SJSA1 (cell line): ENCODE measurements around the gene ANKRD60. TPM values are rescaled to one million over a fixed set of nuclear protein-coding genes. Genes with fewer than 3 reads are reported as not detected.

Experiments
- DNase-seq, 2 experiments: peaks; one replicate each; pipeline ENCODE4 v3.0.0-alpha.2; 2015 to 2020; ENCODE audit warnings: low spot score in 2 of 2, low read depth in 1 of 2
- H3K27ac ChIP-seq: fragments of 250-450 bp; sonication (Bioruptor Pico); 2 replicates; pipeline ENCODE4 v1.5.1; 2020; ENCODE audit warnings: mild to moderate bottlenecking, moderate library complexity
- H3K27me3 ChIP-seq: fragments of 250-450 bp; sonication (Bioruptor Pico); replicated peaks from 2 replicates; pipeline ENCODE4 v1.5.1; 2020; ENCODE audit warnings: mild to moderate bottlenecking, moderate library complexity
- H3K36me3 ChIP-seq: fragments of 250-450 bp; sonication (Bioruptor Pico); 2 replicates; pipeline ENCODE4 v1.5.1; 2020; ENCODE audit warnings: mild to moderate bottlenecking
- H3K4me1 ChIP-seq: fragments of 250-450 bp; sonication (Bioruptor Pico); replicated peaks from 2 replicates; pipeline ENCODE4 v1.6.1; 2021; ENCODE audit warnings: mild to moderate bottlenecking
- H3K4me3 ChIP-seq: fragments of 250-450 bp; sonication (Bioruptor Pico); 2 replicates; pipeline ENCODE4 v1.5.1; 2020; ENCODE audit warnings: mild to moderate bottlenecking
- H3K9me3 ChIP-seq: fragments of 250-450 bp; sonication (Bioruptor Pico); replicated peaks from 2 replicates; pipeline ENCODE4 v1.5.1; 2020; ENCODE audit warnings: mild to moderate bottlenecking
- total RNA-seq: library from RNA; depleted of rRNA; stranded (reverse); fragments of >200 nt; shearing (Covaris generic); gene quantifications from 2 replicates; pipeline ENCODE4 v1.2.3, GENCODE V29; 2014

The ANKRD60 gene
- total RNA-seq, 1 experiment from 2014 or later: not detected

GRCh38 chr20:58184063-58184462 is 44.4 kb downstream of the ANKRD60 start:
- H3K27me3 ChIP-seq: no peaks in the 10 kb centered on the region
- peaks cover 7% of the 10 kb centered on the region; the same call in 1 of the 2 replicates for H3K9me3 ChIP-seq
- no peaks in the 10 kb centered on the region for H3K36me3 ChIP-seq
- no peak for DNase-seq
- no peak overlapping the region for H3K4me3 ChIP-seq
- H3K4me1 ChIP-seq: peaks cover 11% of the 10 kb centered on the region
- H3K27ac ChIP-seq: no peak overlapping the region

- Histone ChIP-seq H3K27me3 (no peaks in the 10 kb centered on the region), H3K4me3 (no peak overlapping the region), H3K27ac (no peak overlapping the region), H3K36me3 (no peaks in the 10 kb centered on the region), H3K4me1 (peaks cover 13% of the 10 kb centered on the region), H3K9me3 (peaks cover 7% of the 10 kb centered on the region; the same call in 1 of the 2 replicates)
- no peak for DNase-seq
These were observed 45.8 kb downstream of the ANKRD60 start for GRCh38 chr20:58182521-58183140.

- peak; percentile 61 to 79 for DNase-seq
- Histone ChIP-seq H3K27ac (peak overlapping the region; percentile 19; the same call in 1 of the 2 replicates), H3K27me3 (no peaks in the 10 kb centered on the region), H3K4me1 (peaks cover 18% of the 10 kb centered on the region), H3K4me3 (peak overlapping the region; percentile 28), H3K9me3 (peaks cover 6% of the 10 kb centered on the region; the same call in 1 of the 2 replicates), H3K36me3 (no peaks in the 10 kb centered on the region)
These were observed 48.9 kb downstream of the ANKRD60 start for GRCh38 chr20:58179432-58180099.

- H3K27ac ChIP-seq: peak overlapping the region; percentile 19; the same call in 1 of the 2 replicates
- no peak for DNase-seq
- H3K36me3 ChIP-seq: no peaks in the 10 kb centered on the region
- H3K4me1 ChIP-seq: peaks cover 18% of the 10 kb centered on the region
- no peaks in the 10 kb centered on the region for H3K27me3 ChIP-seq
- H3K9me3 ChIP-seq: peaks cover under 1% of the 10 kb centered on the region; the same call in 1 of the 2 replicates
- H3K4me3 ChIP-seq: peak overlapping the region; percentile 28
These were observed 49.4 kb downstream of the ANKRD60 start for GRCh38 chr20:58179083-58179431.

- DNase-seq: no peak
- no peaks in the 10 kb centered on the region for H3K36me3 ChIP-seq
- no peak overlapping the region for H3K27ac ChIP-seq
These were observed 50.7 kb downstream of the ANKRD60 start for GRCh38 chr20:58177799-58178198.

DNA sequence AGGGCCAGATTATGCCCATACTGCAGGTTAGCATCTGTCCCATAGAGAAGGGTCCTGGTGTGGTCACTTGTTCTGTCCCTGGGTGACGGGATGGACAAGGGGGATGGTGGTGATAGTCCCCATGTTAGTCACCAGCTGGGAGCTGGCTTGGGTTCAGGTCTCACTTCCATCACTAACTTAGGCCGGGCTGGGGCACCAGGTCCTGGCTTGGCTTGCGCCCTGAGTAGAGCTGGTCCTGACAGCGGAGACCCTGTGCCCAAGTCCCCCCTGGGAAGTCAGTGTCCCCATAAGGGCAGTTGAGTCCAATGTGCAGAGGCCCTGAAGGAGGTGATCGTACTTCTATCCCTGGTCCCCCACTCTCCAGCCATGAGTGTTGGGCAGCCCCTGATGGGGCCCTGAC is 52.6 kb downstream of the ANKRD60 start:
- Histone ChIP-seq H3K9me3 (no peaks in the 10 kb centered on the region), H3K36me3 (no peaks in the 10 kb centered on the region), H3K27ac (no peak overlapping the region), H3K27me3 (no peaks in the 10 kb centered on the region), H3K4me3 (no peak overlapping the region), H3K4me1 (peaks cover 18% of the 10 kb centered on the region)
- no peak for DNase-seq

More at GRCh38 chr20:58177799-58178198, 50.7 kb downstream of the ANKRD60 start:
- Histone ChIP-seq H3K9me3 (no peaks in the 10 kb centered on the region), H3K4me1 (peaks cover 18% of the 10 kb centered on the region), H3K4me3 (no peak overlapping the region), H3K27me3 (no peaks in the 10 kb centered on the region)

- no peak overlapping the region for H3K4me3 ChIP-seq
- H3K27me3 ChIP-seq: no peaks in the 10 kb centered on the region
- no peak overlapping the region for H3K27ac ChIP-seq
These were observed 53.0 kb downstream of the ANKRD60 start for GRCh38 chr20:58175425-58175824.

GRCh38 chr20:58174708-58175280 is 53.7 kb downstream of the ANKRD60 start:
- H3K4me3 ChIP-seq: peak overlapping the region; percentile 14; the same call in 1 of the 2 replicates
- peaks cover 15% of the 10 kb centered on the region for H3K4me1 ChIP-seq
- DNase-seq: no peak
- no peaks in the 10 kb centered on the region for H3K9me3 ChIP-seq
- no peaks in the 10 kb centered on the region for H3K27me3 ChIP-seq
- H3K27ac ChIP-seq: peak overlapping the region; percentile 16; the same call in 1 of the 2 replicates
- no peaks in the 10 kb centered on the region for H3K36me3 ChIP-seq

More at GRCh38 chr20:58175425-58175824, 53.0 kb downstream of the ANKRD60 start:
- DNase-seq: no peak
- peaks cover 18% of the 10 kb centered on the region for H3K4me1 ChIP-seq
- no peaks in the 10 kb centered on the region for H3K9me3 ChIP-seq
- no peaks in the 10 kb centered on the region for H3K36me3 ChIP-seq

DNA sequence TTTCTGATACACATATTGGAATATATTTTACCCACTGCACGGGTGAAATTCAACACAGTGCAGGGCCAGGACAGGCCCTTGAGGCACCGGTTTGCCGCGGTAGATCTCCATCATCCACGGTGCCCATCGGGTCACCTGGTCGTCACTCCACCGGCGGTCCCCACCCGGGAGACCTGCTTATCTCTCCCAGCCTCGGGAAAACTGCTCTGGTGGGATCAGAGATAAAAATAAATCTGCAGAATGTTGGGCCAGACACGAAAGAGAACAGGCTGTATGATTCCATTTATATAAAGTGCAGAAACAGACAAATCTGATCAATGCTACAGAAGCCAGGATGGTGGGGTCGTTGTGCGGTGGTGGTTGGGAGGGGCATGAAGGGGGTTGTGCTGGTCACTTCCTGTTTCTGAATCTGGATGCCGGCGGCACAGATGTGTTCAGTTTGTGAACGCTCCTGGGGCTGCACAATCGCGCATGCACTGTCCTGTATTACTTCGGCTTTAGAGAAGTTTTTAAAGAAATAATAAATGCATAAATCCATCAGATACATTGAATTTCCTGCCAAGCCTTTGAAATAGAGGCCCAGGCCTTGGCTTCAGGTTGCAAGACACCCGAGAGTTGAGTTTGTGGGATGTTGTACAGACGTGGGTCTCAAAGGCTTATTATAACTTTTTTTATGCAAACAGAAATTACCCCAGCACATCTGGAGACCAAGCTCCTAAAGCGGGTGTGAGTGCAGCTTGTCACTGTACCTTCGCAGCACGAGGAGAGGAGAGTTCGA is 54.3 kb downstream of the ANKRD60 start:
- peaks cover 15% of the 10 kb centered on the region for H3K4me1 ChIP-seq
- no peaks in the 10 kb centered on the region for H3K9me3 ChIP-seq
- no peaks in the 10 kb centered on the region for H3K36me3 ChIP-seq
- H3K4me3 ChIP-seq: no peak overlapping the region
- no peak for DNase-seq
- H3K27ac ChIP-seq: peak overlapping the region; percentile 16; the same call in 1 of the 2 replicates
- H3K27me3 ChIP-seq: no peaks in the 10 kb centered on the region

DNA sequence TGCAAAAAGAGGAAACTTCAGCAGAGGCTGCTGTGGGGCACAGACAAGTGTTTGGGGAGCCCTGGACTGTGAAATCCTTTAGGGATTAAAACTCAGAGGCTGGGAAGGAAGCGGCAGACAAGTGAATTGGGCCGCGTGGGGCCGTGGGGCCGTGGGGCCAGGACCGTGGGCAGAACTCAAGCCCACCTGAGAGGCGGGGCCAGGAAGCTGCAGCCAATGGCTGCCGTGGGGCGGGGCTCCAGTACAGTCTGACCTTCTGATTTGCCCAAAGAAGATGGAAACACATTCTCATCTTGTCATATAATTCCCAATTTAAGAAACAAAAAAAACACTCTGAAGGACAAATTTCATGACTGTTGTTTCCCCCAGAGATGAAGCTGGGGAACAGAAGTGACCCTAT is 55.4 kb downstream of the ANKRD60 start:
- no peak overlapping the region for H3K27ac ChIP-seq
- no peaks in the 10 kb centered on the region for H3K9me3 ChIP-seq
- H3K4me1 ChIP-seq: peaks cover 12% of the 10 kb centered on the region
- no peaks in the 10 kb centered on the region for H3K36me3 ChIP-seq
- no peak for DNase-seq
- no peaks in the 10 kb centered on the region for H3K27me3 ChIP-seq
- no peak overlapping the region for H3K4me3 ChIP-seq

- Histone ChIP-seq H3K9me3 (no peaks in the 10 kb centered on the region), H3K4me3 (no peak overlapping the region), H3K4me1 (peaks cover 12% of the 10 kb centered on the region), H3K27me3 (no peaks in the 10 kb centered on the region), H3K36me3 (no peaks in the 10 kb centered on the region), H3K27ac (no peak overlapping the region)
- no peak for DNase-seq
These were observed 56.5 kb downstream of the ANKRD60 start for GRCh38 chr20:58171796-58172425.

GRCh38 chr20:58169450-58169849 is 59.0 kb downstream of the ANKRD60 start:
- Histone ChIP-seq H3K4me3 (no peak overlapping the region), H3K27ac (no peak overlapping the region), H3K36me3 (no peaks in the 10 kb centered on the region), H3K9me3 (no peaks in the 10 kb centered on the region), H3K4me1 (peaks cover 6% of the 10 kb centered on the region), H3K27me3 (no peaks in the 10 kb centered on the region)
- DNase-seq: peak in 1 of 2 experiments; percentile 34

DNA sequence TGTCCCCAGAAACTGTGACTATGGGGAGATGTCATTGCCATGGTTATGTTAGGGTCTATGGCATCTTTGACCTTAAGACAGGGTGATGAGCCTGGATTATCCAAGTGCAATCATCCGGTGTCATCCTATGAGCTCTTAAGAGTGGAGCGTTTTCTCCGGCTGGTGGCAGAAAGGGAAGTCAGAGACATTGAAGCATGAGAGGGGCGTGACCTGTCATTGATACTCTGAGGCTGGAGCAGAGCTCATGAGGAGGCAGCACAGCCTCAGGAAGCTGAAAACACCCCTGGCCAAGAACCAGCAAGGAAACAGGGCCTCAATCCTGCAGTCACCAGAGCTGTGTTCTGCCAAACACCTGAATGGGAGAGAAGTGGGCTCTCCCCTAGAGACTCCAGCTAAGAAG is 59.6 kb downstream of the ANKRD60 start:
- Histone ChIP-seq H3K4me1 (peaks cover 6% of the 10 kb centered on the region), H3K27me3 (no peaks in the 10 kb centered on the region), H3K27ac (no peak overlapping the region), H3K4me3 (no peak overlapping the region), H3K9me3 (no peaks in the 10 kb centered on the region), H3K36me3 (no peaks in the 10 kb centered on the region)
- DNase-seq: no peak
